BE2C (cell line): ENCODE measurements around the gene PTGDS.

ENCODE experiments used
- DNase-seq: peaks from one replicate; pipeline ENCODE4 v3.0.0-alpha.2; 2020
- H3K27me3 ChIP-seq: fragments of 250-450 bp; sonication (Bioruptor Pico); 2 replicates; pipeline ENCODE4 v1.5.1; 2020; ENCODE audit warnings: mild to moderate bottlenecking
- H3K36me3 ChIP-seq: fragments of 250-450 bp; sonication (Bioruptor Pico); 2 replicates; pipeline ENCODE4 v1.5.1; 2020; ENCODE audit warnings: mild to moderate bottlenecking
- H3K4me1 ChIP-seq: fragments of 250-450 bp; sonication (Bioruptor Pico); 2 replicates; pipeline ENCODE4 v1.5.1; 2020
- H3K4me3 ChIP-seq: 2 replicates; pipeline ENCODE4 v1.5.1; 2011; ENCODE audit warnings: low read depth, low read length
- H3K9me3 ChIP-seq: fragments of 250-450 bp; sonication (Bioruptor Pico); 2 replicates; pipeline ENCODE4 v1.5.1; 2020
- TF ChIP-seq, protein P1 (sequence below): IDR thresholded peaks from 2 replicates; pipeline ENCODE4 v1.5.1; 2012; ENCODE audit warnings: mild to moderate bottlenecking, low read depth, low read length

The PTGDS gene

GRCh38 chr9:136952876-136953770 is 24.2 kb upstream of the PTGDS start:
- TF ChIP-seq, protein P1, sequence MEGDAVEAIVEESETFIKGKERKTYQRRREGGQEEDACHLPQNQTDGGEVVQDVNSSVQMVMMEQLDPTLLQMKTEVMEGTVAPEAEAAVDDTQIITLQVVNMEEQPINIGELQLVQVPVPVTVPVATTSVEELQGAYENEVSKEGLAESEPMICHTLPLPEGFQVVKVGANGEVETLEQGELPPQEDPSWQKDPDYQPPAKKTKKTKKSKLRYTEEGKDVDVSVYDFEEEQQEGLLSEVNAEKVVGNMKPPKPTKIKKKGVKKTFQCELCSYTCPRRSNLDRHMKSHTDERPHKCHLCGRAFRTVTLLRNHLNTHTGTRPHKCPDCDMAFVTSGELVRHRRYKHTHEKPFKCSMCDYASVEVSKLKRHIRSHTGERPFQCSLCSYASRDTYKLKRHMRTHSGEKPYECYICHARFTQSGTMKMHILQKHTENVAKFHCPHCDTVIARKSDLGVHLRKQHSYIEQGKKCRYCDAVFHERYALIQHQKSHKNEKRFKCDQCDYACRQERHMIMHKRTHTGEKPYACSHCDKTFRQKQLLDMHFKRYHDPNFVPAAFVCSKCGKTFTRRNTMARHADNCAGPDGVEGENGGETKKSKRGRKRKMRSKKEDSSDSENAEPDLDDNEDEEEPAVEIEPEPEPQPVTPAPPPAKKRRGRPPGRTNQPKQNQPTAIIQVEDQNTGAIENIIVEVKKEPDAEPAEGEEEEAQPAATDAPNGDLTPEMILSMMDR, result no peak
- Histone ChIP-seq H3K4me1 (peaks cover 10% of the 10 kb centered on the region), H3K4me3 (no peak overlapping the region), H3K27me3 (no peaks in the 10 kb centered on the region), H3K36me3 (no peaks in the 10 kb centered on the region), H3K9me3 (no peaks in the 10 kb centered on the region)
- DNase-seq, result no peak

DNA sequence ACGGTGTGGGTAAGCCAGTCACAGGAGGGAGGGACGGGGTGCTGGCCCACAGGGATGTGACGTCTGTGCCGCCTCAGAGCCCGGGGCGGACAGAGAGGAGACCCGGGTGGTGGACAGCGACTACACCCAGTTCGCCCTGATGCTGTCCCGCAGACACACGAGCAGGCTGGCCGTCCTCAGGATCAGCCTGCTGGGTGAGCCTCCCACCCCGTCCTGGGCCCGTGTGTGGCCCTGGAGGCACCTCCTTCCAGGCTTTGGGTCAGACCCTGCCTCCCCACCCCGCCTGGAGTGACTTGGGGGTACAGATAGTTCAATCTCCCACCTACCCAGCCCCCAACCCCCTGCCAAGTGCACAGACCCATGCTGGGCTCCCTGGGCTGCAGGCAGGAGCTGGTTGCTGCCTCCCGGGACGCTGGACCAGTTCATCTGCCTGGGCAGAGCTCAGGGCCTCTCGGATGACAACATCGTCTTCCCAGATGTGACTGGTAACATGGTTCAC is 23.5 kb upstream of the PTGDS start:
- Histone ChIP-seq H3K9me3 (no peaks in the 10 kb centered on the region), H3K4me3 (no peak overlapping the region), H3K27me3 (no peaks in the 10 kb centered on the region), H3K36me3 (no peaks in the 10 kb centered on the region), H3K4me1 (peaks cover 10% of the 10 kb centered on the region)
- TF ChIP-seq, protein P1, result no peak
- DNase-seq, result no peak

GRCh38 chr9:136954270-136955083 is 22.8 kb upstream of the PTGDS start:
- Histone ChIP-seq H3K36me3 (no peaks in the 10 kb centered on the region), H3K27me3 (no peaks in the 10 kb centered on the region), H3K4me3 (no peak overlapping the region), H3K9me3 (no peaks in the 10 kb centered on the region), H3K4me1 (peaks cover 10% of the 10 kb centered on the region)
- no peak for DNase-seq
- TF ChIP-seq, protein P1, result no peak

DNA sequence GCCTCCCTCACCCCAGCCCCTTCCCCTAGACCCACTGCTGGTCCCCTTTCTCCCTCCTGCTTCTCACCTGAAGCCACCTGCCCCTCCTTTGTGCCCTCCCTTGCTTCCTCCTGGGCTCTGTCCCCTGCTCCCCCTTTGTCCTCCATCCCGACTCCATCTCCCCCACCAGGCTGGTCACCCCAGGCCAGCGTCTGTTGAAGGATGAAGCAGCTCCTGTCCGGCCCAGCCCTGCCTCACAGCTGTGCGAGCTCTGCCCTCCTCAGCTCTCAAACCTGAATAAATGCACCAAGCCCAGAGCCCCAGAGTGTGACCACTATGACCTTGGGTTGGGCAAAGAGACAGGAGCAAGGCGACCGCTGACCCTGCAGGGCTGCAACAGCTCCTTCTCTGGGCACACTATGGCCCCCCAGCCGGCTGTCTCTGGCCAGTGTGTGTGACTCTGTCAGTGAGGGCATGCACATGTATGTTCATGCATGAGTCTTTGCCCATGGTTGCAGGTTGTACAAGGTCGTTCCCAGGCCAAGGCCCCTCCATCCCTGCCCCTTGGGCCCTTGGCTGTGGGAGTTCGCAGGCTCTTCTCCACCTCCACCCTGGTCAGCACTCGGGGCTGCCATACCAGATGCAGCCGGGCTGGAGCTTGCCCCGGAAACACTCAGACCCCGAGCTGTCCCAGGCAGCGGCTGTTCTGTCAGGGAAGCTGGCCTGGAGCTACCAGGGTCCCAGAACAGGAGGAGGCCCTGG is 21.9 kb upstream of the PTGDS start:
- TF ChIP-seq, protein P1, result no peak
- Histone ChIP-seq H3K4me1 (peaks cover 9% of the 10 kb centered on the region), H3K27me3 (no peaks in the 10 kb centered on the region), H3K36me3 (no peaks in the 10 kb centered on the region), H3K9me3 (no peaks in the 10 kb centered on the region), H3K4me3 (no peak overlapping the region)
- no peak for DNase-seq

DNA sequence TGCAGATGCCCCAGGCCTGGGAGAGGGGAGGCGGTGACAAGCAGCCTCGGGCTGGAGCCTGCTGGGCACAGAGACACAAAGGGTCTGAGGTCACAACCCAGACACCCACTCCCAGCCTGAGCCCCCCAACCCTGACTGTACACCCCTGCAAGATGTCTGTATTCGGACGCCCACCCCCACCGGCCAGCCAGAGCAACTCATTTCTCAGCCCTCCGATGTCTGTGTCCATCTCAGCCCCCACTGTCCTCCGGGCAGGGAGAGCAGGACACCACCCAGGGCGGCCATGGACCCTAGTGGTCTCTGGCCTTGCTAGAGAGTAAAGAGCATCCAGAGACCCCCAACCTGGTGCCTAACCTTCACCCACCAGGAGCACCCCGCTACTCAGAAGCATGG is 21.4 kb upstream of the PTGDS start:
- Histone ChIP-seq H3K27me3 (no peaks in the 10 kb centered on the region), H3K9me3 (no peaks in the 10 kb centered on the region), H3K4me1 (peaks cover 5% of the 10 kb centered on the region; the same call in 1 of the 2 replicates), H3K36me3 (no peaks in the 10 kb centered on the region), H3K4me3 (no peak overlapping the region)
- TF ChIP-seq, protein P1, result no peak
- no peak for DNase-seq
